Ovary (tissue), 3 donors: ENCODE results near the gene CDK6.

ENCODE experiments used
- EP300 ChIP-seq: sonication (generic); formaldehyde crosslinking; IDR thresholded peaks from one replicate; pipeline ENCODE4 v1.6.1; 2017; ENCODE audit warnings: antibody characterized with exemption
- TF ChIP-seq, protein P1 (sequence below), 3 donors: fragments of 450-650 bp in 2 of 3; fragments of 200-600 bp in 1 of 3; IDR thresholded peaks; one replicate each; pipeline versions ENCODE4 v1.5.1 to v1.8.0; 2016 to 2022; ENCODE audit warnings: antibody characterized with exemption in 3 of 3, mild to moderate bottlenecking in 1 of 3
- donor health status: DM: no; HTN: no; CAD: no.

- no peak for TF ChIP-seq EP300
- TF ChIP-seq, protein P1, sequence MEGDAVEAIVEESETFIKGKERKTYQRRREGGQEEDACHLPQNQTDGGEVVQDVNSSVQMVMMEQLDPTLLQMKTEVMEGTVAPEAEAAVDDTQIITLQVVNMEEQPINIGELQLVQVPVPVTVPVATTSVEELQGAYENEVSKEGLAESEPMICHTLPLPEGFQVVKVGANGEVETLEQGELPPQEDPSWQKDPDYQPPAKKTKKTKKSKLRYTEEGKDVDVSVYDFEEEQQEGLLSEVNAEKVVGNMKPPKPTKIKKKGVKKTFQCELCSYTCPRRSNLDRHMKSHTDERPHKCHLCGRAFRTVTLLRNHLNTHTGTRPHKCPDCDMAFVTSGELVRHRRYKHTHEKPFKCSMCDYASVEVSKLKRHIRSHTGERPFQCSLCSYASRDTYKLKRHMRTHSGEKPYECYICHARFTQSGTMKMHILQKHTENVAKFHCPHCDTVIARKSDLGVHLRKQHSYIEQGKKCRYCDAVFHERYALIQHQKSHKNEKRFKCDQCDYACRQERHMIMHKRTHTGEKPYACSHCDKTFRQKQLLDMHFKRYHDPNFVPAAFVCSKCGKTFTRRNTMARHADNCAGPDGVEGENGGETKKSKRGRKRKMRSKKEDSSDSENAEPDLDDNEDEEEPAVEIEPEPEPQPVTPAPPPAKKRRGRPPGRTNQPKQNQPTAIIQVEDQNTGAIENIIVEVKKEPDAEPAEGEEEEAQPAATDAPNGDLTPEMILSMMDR (IDR thresholded peaks at IDR 0.05) = no peak
These were observed 6.3 kb downstream of the CDK6 start for GRCh38 chr7:92830027-92830426.
